Stimulated activated CD8-positive, alpha-beta memory T cell treated with anti-CD3 and anti-CD28 coated beads, Interleukin-2, amount 100 ng/mL, for 48 hours (primary cell): Measurements from ENCODE around the gene CEP112.

Source experiments
- DNase-seq, 2 donors: peaks; one replicate each; pipeline ENCODE4 v3.0.0-alpha.2; 2020; ENCODE audit warnings: low read depth in 2 of 2

Gene CEP112

DNA sequence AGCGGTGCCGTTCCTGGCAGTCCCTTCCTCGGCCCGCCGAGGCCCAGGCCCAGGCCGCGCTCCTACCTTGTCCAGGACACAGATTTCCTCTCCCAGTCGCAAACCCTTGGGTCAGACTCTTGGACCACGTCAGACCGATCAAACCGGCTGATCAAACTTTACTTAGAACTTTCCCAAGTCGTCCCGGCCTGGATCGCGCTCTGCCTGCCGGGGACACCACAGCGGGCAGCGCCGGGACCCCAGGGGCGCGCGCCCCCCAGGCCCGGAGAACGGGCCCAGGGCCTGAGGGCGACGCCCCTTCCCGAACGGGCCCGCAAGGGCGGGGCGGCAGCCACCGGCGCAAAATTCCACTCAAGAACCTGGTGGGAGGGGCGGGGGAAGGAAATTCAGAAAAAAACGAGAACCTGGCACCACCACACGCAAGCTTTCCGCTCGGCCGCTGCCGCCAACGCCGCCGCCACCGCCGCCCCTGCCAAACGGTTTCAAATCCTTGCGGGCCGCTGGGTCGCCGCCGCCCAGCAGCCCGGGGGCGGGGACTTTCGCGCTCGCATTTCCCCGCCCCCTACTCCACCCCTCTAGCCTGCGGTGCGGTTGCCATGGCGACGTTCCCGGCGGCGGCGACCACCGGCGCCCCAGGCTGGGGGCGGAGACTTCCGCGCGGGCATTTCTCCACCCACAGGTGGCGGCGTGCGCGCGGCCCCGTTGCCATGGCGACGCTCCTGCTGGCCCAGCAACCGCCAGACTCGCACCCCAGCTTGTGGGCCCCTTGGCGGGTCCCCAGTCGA lies at the start of gene CEP112:
Gene CEP112, minus strand, starts transcription at position 541 of the 785 bp plus-strand sequence.
- DNase-seq = peak; percentile 85 to 90

DNA sequence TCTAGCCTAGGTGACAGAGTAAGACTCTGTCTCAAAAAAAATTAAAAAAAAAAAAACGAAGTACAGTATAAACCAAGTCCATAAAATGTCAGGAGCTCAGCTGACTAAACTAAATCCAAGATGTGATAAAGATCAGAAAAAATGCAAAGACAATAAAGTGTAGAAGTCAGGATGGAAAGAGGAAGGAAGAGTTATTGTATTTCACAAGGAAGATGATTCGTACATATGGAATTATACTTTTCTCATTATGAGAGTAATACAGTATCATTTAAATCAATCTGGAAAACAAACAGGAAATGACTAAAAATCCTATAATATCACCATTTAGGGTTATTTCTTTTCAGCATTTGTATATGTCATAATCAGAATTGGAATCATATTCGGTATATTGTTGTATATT lies 48.7 kb upstream of the CEP112 start:
- DNase-seq = no peak

DNA sequence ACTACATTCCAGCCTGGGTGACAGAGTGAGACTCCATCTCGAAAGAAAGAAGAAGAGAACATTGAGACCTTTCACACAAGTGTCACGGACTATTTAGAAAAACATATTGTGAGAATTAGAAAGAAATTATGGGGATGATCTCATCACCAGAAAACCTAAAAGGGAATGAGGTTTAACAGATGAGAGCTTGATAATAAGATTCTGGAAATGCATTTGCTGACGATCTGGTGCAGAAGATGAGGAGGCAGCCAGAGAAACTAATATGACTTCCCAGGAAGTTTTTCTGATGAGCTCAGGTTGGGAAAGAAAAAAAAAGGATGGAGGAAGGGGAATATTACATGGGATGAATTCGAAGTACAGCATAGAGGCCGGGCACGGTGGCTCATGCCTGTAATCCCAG lies 48.1 kb upstream of the CEP112 start:
- no peak for DNase-seq

DNA sequence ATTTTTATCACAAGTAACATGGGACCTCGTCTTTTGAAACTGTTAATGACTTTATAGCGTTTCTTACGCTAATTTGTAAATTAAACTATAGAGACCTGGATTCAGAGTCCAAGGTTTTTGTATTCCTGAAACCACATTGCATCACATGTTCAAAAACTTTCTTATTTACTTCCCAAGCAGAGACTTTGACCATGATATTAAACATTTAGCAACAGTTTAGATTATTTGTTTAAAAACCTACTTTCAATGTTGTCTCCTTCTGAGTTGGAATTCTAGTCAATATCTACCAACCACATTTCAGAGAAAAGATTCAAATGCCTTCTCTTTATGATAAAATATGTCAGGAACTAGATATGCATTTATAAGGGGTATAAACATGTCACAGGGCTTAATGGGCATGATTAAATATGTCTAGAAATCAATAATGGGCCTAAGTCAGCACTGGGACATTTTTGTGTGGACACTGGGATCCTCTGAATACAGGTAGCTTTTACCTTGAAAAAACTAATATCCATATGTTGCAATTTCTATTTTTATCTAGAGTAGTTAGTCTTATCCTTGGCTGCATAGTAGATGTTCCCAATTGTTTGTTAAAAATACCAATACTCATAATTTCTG lies 43.6 kb upstream of the CEP112 start:
- DNase-seq = no peak

DNA sequence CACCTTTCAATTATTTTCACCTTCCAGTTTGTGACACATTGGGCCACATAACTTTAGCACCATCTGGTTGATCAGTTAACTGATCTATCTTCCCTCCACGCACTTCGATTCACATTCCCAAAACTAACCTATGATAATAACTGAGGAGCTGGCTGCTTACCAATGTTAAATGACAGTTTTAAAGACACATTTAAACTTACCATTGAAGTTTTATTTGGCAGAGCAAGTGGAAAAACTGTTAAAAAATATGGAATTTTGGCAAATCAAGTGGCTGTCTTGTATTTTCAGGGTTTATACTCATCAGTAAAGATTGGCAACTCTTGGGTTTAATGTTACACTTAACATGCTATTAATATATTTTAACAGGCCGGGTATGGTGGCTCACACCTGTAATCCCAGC lies 42.7 kb upstream of the CEP112 start:
- DNase-seq = no peak

DNA sequence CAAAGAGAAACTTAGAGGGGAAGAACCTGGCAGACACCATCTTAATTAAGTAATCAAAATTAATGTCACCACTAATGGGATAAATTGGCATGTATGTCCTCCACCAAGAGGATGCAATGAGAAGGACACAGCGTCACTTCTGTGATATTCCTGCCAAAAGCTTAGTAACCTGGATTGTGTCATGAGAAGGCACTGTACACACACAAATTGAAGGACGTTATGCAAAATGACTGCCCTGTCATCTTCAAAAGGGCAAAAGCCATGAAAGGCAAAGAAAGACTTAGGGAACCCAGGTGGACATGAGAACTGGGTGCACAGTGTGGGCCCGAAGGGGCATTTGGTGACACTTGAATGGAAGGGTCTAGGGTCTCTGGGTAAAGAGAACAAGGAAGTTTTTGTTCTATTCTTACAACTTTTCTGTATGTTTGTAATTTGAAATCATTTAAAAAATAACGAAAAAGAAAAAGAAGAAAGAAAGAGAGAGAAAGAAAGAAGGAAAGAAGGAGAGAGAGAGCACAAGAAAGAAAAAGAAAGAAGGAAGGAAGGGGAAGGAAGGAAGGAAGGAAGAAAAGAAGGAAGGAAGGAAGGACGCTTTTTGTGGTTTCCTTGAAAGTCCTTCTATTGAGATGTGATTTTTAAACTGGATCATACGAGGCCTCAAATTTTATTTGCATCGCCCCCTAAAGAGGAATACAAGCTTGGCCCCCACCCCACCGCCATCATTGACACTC lies 41.3 kb upstream of the CEP112 start:
- no peak for DNase-seq

DNA sequence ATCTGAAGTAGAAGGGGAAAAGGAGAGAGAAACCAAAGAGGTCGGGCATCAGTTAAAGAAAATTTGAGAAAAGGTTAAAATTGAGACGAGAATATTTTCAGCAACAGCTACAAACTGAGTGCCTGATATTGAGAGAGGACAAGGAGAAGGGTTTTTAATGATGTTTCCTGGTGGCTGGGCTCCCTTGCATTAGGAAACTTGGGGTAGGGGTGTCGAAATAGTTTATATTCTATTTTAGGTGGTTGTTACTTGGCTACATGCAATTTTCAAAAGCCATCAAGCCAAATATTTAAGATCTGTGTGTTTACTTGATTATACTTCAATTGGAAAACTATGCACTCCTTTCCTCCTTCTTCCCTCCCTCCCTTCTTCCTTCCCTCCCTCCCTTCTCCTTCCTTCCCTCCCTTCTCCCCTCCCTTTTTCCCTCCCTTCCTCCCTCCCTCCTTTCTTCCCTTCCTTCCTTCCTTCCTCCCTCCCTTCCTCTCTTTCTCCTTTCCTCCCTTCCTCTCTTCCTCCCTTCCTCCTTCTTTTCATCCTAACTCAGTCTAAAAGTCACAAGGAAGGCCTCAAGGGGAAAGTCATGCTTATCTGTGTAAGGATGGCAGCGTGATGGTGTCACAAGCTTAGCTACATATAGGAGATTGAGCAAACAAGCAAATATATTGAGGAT lies 39.1 kb upstream of the CEP112 start:
- DNase-seq = no peak

DNA sequence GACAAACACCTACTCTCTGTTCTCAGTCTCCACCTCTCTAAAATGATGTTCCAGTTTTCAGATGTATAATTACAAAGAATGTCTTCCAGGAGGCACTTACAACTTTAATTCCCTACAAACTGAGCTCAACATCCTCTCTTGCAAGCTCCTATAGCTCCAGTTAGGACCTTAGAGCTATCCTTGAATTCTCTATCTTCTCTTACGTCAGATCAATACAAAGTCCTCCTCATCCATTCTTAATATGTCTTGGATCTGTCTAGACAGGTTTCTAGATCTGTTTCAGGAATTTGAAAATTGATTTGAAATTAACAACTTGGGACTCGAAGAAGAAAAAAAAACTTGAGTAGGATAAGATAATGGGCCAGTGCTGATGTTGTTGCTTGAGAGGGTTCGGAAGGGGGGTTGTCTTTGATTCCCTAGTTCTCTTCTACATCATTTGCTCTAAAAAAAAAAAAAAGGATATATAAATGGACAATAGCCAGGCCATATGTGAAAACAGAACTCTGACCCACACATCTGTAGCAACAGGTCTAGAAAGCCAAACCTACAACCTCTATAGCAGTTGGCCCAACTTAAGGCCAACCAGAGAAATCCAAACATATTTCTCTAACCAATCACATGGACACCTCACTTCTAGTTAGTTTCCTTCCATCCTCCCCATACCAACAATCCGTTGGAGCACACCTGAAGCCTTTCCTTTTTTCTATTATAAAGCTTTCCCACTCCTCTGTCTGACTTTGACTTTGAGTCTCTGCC lies 38.0 kb upstream of the CEP112 start:
- DNase-seq = no peak

DNA sequence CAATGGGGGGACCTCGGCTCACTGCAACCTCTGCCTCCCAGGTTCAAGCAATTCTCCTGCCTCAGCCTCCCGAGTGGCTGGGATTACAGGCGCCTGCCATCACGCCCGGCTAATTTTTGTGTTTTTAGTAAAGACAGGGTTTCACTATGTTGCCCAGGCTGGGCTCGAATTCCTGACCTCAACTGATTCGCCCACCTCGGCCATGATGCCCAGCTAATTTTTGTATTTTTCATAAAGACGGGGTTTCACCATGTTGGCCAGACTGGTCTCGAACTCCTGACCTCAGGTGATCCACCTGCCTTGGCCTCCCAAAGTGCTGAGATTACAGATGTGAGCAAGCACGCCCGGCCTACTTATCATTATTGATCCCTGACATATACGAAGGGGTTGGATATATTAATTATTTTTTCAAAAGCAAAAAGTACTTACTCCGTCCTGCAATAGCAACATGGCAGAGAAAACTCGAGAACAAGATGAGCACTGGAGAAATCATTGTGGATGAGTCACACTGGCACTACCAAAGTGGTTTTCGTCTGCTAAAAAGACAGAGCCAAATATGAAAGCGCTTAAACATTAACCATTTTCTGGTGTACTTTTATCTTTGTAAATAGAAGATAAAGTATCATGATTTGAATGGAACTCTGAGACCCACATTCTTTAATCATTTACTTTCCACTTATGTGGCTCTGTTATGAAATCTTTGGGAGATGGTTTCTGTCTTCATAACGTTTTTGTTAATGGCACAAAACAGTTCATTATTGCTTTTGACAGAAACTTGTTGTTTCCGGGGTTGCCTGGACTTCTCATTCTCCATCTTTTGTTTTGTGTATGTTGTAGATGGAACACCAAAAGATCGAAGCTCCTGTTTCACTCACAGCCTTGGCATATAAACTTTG lies 37.2 kb upstream of the CEP112 start, which contains the start of gene APOH:
Gene APOH, minus strand, starts transcription at position 529 of the 896 bp plus-strand sequence. Its CDS starts 36 bp downstream, at position 493.
- DNase-seq = no peak

DNA sequence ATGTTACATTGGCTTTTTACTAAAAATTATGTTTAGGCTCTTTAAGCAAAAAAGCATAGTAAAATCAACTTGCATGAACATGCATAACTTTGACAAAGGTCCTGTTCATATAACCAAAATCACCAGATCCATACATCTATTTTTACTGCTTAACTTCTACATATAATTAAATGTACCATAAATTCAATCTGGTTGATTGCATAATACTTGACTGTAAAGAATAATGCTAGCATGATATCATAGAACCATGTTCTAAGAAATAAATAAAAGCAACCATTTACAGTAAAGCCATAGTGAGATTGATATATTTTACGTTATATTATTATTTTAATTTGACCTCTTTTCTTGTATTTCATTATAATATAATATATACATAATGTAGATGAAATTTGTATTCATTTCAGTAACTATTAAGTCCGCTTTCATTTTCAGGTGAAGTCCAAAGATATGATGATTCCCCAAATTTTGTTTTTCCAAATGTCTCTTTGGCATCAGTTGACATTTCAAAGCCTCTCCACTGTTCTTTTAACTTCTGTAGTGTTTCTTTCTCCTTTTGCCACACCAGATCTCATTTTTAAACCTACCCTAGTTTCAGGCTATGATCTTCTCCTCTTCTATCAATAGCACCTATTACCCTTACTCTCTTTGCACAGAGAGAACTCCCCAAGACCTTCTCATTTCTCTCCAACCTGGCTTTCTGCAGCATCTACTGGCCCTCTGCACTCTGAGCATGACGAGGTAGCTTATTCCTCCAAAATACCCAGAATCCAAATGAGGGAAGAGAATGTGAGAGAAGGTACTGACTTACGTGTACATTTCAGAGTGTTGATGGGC lies 35.5 kb upstream of the CEP112 start:
- no peak for DNase-seq

DNA sequence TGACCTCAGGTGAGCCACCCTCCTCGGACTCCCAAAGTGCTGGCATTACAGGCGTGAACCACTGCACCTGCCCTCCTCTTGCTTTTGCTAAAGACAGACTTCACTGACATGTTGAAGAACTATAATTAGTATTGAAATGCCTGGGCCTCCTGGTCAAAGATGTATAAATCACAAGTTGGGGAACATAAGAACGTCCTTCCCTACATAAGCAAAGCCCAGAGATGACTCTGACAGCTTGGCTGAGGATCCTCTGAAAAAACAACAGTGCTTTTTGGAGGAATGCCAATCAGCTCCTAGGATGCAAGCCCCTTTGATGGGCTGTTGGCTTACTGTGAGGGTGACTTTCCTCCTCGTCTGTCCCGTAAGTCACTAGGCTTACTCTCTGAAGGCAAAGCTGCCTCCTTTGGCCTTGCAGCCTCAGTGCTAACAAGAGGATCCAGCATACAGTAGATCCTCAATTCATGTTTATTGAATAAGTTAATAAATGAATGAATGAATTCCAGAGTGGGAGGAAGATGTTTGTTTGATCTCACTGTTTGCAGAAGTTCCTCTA lies 30.9 kb upstream of the CEP112 start:
- no peak for DNase-seq

DNA sequence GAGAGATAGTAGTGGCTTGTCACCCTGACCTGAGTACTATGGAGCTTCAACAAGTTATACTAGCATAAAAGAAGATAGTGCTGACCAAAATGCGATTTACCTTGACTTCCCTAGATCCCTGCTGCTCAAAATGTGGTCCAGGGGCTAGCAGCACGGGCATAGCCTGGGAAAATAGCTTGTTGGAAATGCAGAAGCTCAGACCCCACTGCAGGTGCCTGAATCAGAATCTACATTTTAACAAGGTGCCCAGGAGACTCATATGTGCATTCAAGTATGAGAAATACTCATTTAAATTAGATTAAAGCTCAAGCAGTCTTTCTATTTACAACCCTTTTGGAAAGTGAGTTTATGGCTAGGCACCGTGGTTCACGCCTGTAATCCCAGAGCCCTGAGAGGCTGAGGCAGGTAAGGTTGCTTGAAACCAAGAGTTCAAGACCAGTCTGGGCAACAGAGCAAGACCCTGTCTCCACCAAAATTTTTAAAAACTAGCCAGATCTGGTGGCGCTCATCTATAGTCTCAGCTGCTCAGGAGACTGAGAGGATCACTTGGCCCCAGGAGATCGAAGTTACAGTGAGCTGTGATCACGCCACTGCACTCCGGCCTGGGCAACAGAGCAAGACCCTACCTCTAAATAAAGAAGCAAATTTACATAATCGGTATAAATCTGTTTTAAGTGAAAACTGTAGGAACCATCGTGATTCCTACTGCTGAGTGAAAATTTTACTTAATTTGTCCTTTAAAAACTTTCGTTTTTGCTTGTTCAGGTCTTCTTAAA lies 30.0 kb upstream of the CEP112 start:
- DNase-seq = no peak

DNA sequence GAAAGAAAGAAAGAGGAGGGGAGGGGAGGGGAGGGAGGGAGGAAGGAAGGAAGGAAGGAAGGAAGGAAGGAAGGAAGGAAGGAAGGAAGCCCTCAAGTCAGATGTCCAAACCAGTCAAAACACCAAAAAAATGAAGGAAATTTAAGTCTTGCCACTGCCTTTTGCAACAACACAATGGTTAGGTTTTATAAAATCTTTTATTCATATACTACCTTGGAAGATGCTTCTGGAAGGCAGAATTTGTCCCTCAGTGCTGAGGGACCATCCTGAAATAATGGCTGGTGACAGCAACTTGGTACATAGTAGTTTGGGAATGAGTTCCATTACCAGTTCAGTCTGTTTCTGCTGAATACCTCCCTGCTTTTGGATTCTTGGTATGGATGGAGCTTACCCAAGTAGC lies 29.4 kb upstream of the CEP112 start:
- no peak for DNase-seq

DNA sequence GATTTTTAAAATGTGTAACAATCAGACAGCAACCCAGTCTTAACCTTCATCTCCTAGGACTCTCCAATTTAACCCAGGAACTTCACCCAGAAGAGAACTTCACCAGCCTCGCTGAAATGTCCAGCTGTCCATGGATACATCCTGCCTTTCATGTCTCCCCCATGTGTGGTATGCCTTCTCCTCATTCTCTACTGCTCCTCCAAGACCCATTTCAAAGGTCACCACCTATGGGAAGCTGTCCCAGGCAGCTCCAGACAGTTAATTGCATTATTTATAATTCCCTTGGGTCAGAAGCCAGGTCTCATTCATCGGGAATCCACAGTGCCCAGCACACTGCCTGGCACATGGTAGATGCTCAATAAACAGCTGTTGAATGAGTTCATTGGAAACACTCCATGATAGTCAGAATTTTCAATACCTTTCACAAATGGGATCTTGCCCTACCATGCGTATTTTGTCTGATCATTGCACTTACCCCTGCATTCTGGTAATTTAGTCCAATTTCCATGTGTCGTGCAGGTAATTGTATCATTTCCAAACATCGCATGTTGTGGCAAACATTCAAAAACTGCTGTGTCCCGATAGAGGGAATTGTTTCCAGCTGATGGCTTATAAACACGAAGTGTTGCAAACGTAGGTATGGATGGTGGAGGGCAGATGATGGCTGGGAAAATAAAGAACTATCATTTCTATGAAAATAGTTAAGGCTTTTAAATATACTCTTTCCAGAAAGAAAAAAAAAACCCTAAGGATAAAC lies 28.3 kb upstream of the CEP112 start:
- DNase-seq = no peak

DNA sequence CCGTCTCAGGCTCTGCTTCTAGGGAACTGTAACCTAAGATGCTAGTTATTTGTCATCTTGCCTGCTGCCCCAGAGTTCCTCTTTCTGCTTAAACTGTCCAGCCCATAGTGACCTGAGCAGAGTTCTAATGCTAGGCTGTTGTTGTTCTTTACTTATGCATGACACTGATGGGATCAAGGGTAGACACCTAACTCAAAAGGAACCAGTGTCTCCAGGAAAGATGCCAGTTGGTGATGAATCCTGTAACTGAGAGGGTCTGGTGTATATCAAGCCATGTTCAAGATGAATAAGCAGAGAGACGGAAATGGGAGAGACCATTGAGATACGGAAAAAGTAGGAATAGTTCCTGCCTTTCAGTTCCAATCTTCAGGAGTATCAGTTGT lies 23.6 kb upstream of the CEP112 start:
- DNase-seq = no peak

DNA sequence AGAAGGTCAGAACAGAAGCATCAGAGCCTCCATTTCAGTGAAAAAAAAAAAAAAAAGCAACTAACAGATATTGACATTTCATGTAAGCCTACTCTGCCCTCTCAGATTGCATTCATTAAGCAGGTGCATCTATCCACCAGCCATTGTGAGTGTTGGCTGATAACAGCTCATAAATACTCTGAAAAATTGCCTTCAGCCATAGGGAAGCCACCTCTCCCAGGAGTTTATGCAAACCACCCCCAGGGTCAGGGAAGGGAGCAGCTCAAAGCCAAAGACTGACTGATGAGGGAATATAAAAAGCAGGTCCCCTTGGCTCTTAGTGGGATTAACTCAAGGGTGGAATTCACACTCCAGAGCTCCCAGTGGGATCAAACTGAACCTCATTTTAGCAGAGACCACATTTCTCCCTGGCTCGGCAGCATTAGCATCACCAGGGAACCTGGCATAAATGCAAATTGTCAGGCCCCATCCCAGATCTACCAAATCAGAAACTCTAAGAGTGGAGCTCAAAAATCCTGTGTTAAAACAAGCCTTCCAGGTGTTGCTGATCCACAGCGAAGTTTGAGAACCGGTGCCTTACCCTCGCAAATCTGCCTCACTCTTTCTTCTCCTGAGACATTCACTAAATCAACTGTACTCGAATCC lies 23.1 kb upstream of the CEP112 start:
- no peak for DNase-seq
